HCT116 (cell line): ENCODE results near the gene EMSY. TPM values are rescaled to one million over a fixed set of nuclear protein-coding genes. Genes with fewer than 3 reads are reported as not detected.

Experiments
- ATAC-seq: fragments of 200-7000 bp; cut with Tn5 transposase; 2 replicates; pipeline ENCODE4 v1.9.1; 2020; ENCODE audit warnings: mild to moderate bottlenecking, moderate library complexity
- BruUV-seq: library from RNA; stranded (reverse); fragments of 400-500 nt; replicated peaks from 2 replicates; lab custom pipeline; 2021; lab: Mats Ljungman, UMichigan
- CTCF ChIA-PET: fragments of 300-600 bp; sonication (Branson Sonifier 250); formaldehyde crosslinking; loops from one replicate; lab custom pipeline; 2021; ENCODE audit warnings: antibody characterized with exemption; lab: Charles Lee
- POLR2A ChIA-PET: fragments of 300-600, 350-600 bp; sonication (Branson Sonifier 250); formaldehyde crosslinking; loops from one replicate; lab custom pipeline; 2021; ENCODE audit warnings: antibody characterized with exemption; lab: Charles Lee
- RAD21 ChIA-PET, 2 experiments: fragments of 300-600 bp; sonication (Branson Sonifier 250); formaldehyde crosslinking; loops; one replicate each; lab custom pipeline; 2023; ENCODE audit warnings: low total read pairs in 2 of 2; ENCODE audit not compliant: uncharacterized antibody in 2 of 2, unreplicated experiment in 2 of 2, low non-redundant PET in 1 of 2; lab: Charles Lee
- DNase-seq: peaks from one replicate; pipeline ENCODE4 v3.0.0-alpha.2; 2010; ENCODE audit warnings: low read depth, low spot score
- H2AFZ ChIP-seq: fragments of 200-600 bp; shearing (Covaris generic), sonication (generic); 2 replicates; pipeline ENCODE4 v1.6.1; 2017; ENCODE audit warnings: low read depth, mixed run types, mixed read lengths, antibody characterized with exemption, low read length; ENCODE audit not compliant: poor library complexity, severe bottlenecking
- H3K27ac ChIP-seq: 2 replicates; pipeline ENCODE4 v1.5.1; 2012; ENCODE audit warnings: low read depth, low read length
- H3K27me3 ChIP-seq: fragments of 200-600 bp; sonication (generic); 2 replicates; pipeline ENCODE4 v1.6.1; 2016; ENCODE audit warnings: mixed run types, low read length, mixed read lengths; ENCODE audit not compliant: insufficient read depth
- H3K36me3 ChIP-seq, 2 experiments: fragments of 200-500 bp in 1 of 2; fragments of 200-600 bp in 1 of 2; sonication (Bioruptor generic) in 1 of 2; sonication (generic) in 1 of 2; 2 replicates each; pipeline versions ENCODE4 v1.5.1 to v1.6.1; 2014 to 2016; ENCODE audit warnings: low read length in 2 of 2, inconsistent platforms in 1 of 2, mixed read lengths in 1 of 2, mixed run types in 1 of 2; ENCODE audit not compliant: insufficient read depth in 2 of 2, control insufficient read depth in 1 of 2
- H3K4me1 ChIP-seq, 2 experiments: fragments of 200-600 bp in 1 of 2; sonication (generic) in 1 of 2; 2 replicates each; pipeline versions ENCODE4 v1.5.1 to v1.6.1; 2012 to 2017; ENCODE audit warnings: low read length in 2 of 2, inconsistent platforms in 1 of 2, mild to moderate bottlenecking in 1 of 2, mixed read lengths in 1 of 2, mixed run types in 1 of 2, moderate library complexity in 1 of 2; ENCODE audit not compliant: insufficient read depth in 2 of 2, control insufficient read depth in 1 of 2
- H3K4me2 ChIP-seq: fragments of 200-600 bp; sonication (generic); 2 replicates; pipeline ENCODE4 v1.6.1; 2017; ENCODE audit warnings: mixed run types, low read length, mixed read lengths
- H3K4me3 ChIP-seq, 2 experiments: fragments of 200-600 bp in 1 of 2; sonication (generic) in 1 of 2; replicated peaks in 1 of 2; 2 replicates each; pipeline ENCODE4 v1.5.1; 2011 to 2016; ENCODE audit warnings: low read length in 2 of 2, control low read depth in 1 of 2, low read depth in 1 of 2, mild to moderate bottlenecking in 1 of 2, mixed read lengths in 1 of 2, mixed run types in 1 of 2
- H3K79me2 ChIP-seq: fragments of 200-600 bp; sonication (generic); 2 replicates; pipeline ENCODE4 v1.6.1; 2017; ENCODE audit warnings: mild to moderate bottlenecking, mixed run types, low read length, moderate library complexity, mixed read lengths; ENCODE audit not compliant: insufficient read depth
- H3K9ac ChIP-seq: fragments of 200-600 bp; sonication (generic); 2 replicates; pipeline ENCODE4 v1.6.1; 2016; ENCODE audit warnings: low read length, mixed read lengths
- H3K9me2 ChIP-seq: fragments of 200-600 bp; sonication (generic), shearing (Covaris generic); 2 replicates; pipeline ENCODE4 v1.6.1; 2017; ENCODE audit warnings: mixed run types, mild to moderate bottlenecking, moderate library complexity; ENCODE audit not compliant: insufficient read depth
- H3K9me3 ChIP-seq, 2 experiments: fragments of 200-500 bp in 1 of 2; fragments of 200-600 bp in 1 of 2; sonication (Bioruptor generic) in 1 of 2; sonication (generic) in 1 of 2; 2 replicates each; pipeline ENCODE4 v1.6.1; 2014 to 2017; ENCODE audit warnings: low read length in 2 of 2, mixed read lengths in 2 of 2, inconsistent platforms in 1 of 2, low read depth in 1 of 2, mild to moderate bottlenecking in 1 of 2, mixed run types in 1 of 2, moderate library complexity in 1 of 2; ENCODE audit not compliant: control insufficient read depth in 1 of 2, insufficient read depth in 1 of 2
- H4K20me1 ChIP-seq: fragments of 200-600 bp; sonication (generic), shearing (Covaris generic); 2 replicates; pipeline ENCODE4 v1.6.1; 2017; ENCODE audit warnings: mixed run types, mild to moderate bottlenecking, moderate library complexity; ENCODE audit not compliant: insufficient read depth
- CBX3 ChIP-seq: IDR thresholded peaks from 2 replicates; pipeline ENCODE4 v1.6.1; 2012; ENCODE audit warnings: low read depth
- EGR1 ChIP-seq: IDR thresholded peaks from 2 replicates; pipeline ENCODE4 v1.6.1; 2012; ENCODE audit warnings: low read depth
- ELF1 ChIP-seq: IDR thresholded peaks from 2 replicates; pipeline ENCODE4 v1.6.1; 2012; ENCODE audit warnings: low read depth, borderline replicate concordance
- JUND ChIP-seq: IDR thresholded peaks from 2 replicates; pipeline ENCODE4 v1.6.1; 2012
- MAX ChIP-seq: IDR thresholded peaks from 2 replicates; pipeline ENCODE4 v1.6.1; 2012
- POLR2A ChIP-seq: IDR thresholded peaks from 2 replicates; pipeline ENCODE4 v1.7.0; 2011; ENCODE audit warnings: borderline replicate concordance; ENCODE audit not compliant: insufficient read depth, insufficient read length; ENCODE audit errors: extremely low read depth
- POLR2AphosphoS5 ChIP-seq: IDR thresholded peaks from 2 replicates; pipeline ENCODE4 v1.6.1; 2011; ENCODE audit warnings: mild to moderate bottlenecking, low read depth, low read length, moderate library complexity
- RAD21 ChIP-seq: IDR thresholded peaks from 2 replicates; pipeline ENCODE4 v1.6.1; 2012; ENCODE audit warnings: low read depth, mild to moderate bottlenecking
- SIN3A ChIP-seq: IDR thresholded peaks from 2 replicates; pipeline ENCODE4 v1.6.1; 2012; ENCODE audit warnings: low read depth
- ZBTB33 ChIP-seq: IDR thresholded peaks from 2 replicates; pipeline ENCODE4 v1.6.1; 2011; ENCODE audit warnings: mild to moderate bottlenecking, low read length, moderate library complexity; ENCODE audit not compliant: insufficient replicate concordance; ENCODE audit errors: extremely low read depth
- intact Hi-C: fragments of 100-400 bp; cut with micrococcal nuclease; formaldehyde crosslinking; loops from 2 replicates; pipeline ENCODE4 v1.10.0; 2022
- total RNA-seq: library from RNA; stranded (reverse); gene quantifications from one replicate; pipeline ENCODE4 v1.2.1, GENCODE V29; 2021; ENCODE audit not compliant: unreplicated experiment
- TF ChIP-seq, protein P1 (sequence below), 3 experiments: fragments of 200-600 bp in 1 of 3; sonication (generic) in 1 of 3; IDR thresholded peaks in 2 of 3; conservative IDR thresholded peaks in 1 of 3; 2 replicates each; pipeline ENCODE4 v1.5.1; 2012 to 2017; ENCODE audit warnings: low read depth in 2 of 3, low read length in 2 of 3, antibody characterized with exemption in 1 of 3, borderline replicate concordance in 1 of 3, control low read depth in 1 of 3, mild to moderate bottlenecking in 1 of 3, mixed read lengths in 1 of 3, mixed run types in 1 of 3, moderate library complexity in 1 of 3; ENCODE audit not compliant: insufficient read depth in 1 of 3
- TF ChIP-seq, protein P2 (sequence below): IDR thresholded peaks from 2 replicates; pipeline ENCODE4 v1.6.1; 2012; ENCODE audit warnings: low read depth

The EMSY gene
- total RNA-seq, 1 experiment from 2014 or later, result 22.7 TPM

DNA sequence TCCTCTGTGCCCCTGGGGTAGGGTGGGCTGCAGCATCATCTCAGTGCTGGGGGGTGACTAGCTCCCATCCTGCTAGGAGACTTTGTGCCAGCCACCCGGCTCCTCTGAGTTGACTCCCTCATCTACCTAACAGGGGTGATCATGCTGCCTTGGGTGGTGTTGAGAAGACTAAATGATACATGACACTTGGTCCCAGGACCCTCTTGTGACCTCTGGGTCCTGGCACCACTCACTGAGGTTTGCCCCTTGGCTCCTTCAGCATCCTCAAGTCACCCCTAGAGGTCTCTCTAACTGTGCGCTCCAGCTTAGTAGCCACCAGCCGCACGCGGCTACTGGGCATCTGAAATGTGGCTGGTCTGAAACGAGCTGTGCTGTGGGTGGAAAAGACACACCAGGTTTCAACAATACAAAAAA, 153.6 kb downstream of the EMSY start:
- no peaks in the 10 kb centered on the region for H3K9me2 ChIP-seq
- no peaks in the 10 kb centered on the region for H3K9me3 ChIP-seq
- H3K27ac ChIP-seq, result no peak overlapping the region
- RAD21 ChIA-PET, result interaction anchor here in 1 of 2 experiments (1.3 kb wide), 1 partner anchor 82 kb away, joined by 4 read pairs; no protein-coding TSS in a partner anchor
- H2AFZ ChIP-seq, result no peak overlapping the region
- POLR2A ChIA-PET, result interaction anchor here (1.0 to 1.8 kb wide), 2 partner anchors 10 to 82 kb away, joined by 3 to 5 read pairs; no protein-coding TSS in a partner anchor
- BruUV-seq, result no TSS peak
- TF ChIP-seq POLR2AphosphoS5 (no peak), MAX (peak; percentile 50), CBX3 (no peak), EGR1 (no peak), SIN3A (no peak), ELF1 (no peak), ZBTB33 (peak; percentile 21), RAD21 (peak; percentile 75), JUND (no peak), POLR2A (no peak)
- TF ChIP-seq, protein P1, sequence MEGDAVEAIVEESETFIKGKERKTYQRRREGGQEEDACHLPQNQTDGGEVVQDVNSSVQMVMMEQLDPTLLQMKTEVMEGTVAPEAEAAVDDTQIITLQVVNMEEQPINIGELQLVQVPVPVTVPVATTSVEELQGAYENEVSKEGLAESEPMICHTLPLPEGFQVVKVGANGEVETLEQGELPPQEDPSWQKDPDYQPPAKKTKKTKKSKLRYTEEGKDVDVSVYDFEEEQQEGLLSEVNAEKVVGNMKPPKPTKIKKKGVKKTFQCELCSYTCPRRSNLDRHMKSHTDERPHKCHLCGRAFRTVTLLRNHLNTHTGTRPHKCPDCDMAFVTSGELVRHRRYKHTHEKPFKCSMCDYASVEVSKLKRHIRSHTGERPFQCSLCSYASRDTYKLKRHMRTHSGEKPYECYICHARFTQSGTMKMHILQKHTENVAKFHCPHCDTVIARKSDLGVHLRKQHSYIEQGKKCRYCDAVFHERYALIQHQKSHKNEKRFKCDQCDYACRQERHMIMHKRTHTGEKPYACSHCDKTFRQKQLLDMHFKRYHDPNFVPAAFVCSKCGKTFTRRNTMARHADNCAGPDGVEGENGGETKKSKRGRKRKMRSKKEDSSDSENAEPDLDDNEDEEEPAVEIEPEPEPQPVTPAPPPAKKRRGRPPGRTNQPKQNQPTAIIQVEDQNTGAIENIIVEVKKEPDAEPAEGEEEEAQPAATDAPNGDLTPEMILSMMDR (IDR thresholded peaks at IDR 0.05 in 2 of 3, conservative IDR thresholded peaks at IDR 0.05 in 1 of 3; ENCODE audit: borderline replicate concordance in 1 of 3, insufficient read depth in 1 of 3, low read depth in 2 of 3, low read length in 2 of 3), result peak; percentile 45 to 63 (median 49); a peak in 5 of 6 replicates
- TF ChIP-seq, protein P2, sequence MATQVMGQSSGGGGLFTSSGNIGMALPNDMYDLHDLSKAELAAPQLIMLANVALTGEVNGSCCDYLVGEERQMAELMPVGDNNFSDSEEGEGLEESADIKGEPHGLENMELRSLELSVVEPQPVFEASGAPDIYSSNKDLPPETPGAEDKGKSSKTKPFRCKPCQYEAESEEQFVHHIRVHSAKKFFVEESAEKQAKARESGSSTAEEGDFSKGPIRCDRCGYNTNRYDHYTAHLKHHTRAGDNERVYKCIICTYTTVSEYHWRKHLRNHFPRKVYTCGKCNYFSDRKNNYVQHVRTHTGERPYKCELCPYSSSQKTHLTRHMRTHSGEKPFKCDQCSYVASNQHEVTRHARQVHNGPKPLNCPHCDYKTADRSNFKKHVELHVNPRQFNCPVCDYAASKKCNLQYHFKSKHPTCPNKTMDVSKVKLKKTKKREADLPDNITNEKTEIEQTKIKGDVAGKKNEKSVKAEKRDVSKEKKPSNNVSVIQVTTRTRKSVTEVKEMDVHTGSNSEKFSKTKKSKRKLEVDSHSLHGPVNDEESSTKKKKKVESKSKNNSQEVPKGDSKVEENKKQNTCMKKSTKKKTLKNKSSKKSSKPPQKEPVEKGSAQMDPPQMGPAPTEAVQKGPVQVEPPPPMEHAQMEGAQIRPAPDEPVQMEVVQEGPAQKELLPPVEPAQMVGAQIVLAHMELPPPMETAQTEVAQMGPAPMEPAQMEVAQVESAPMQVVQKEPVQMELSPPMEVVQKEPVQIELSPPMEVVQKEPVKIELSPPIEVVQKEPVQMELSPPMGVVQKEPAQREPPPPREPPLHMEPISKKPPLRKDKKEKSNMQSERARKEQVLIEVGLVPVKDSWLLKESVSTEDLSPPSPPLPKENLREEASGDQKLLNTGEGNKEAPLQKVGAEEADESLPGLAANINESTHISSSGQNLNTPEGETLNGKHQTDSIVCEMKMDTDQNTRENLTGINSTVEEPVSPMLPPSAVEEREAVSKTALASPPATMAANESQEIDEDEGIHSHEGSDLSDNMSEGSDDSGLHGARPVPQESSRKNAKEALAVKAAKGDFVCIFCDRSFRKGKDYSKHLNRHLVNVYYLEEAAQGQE, result no peak
- DNase-seq (peak; percentile 7), ATAC-seq (peak; percentile 90)
- H3K9ac ChIP-seq, result no peak overlapping the region
- CTCF ChIA-PET, result interaction anchor here (0.7 to 1.3 kb wide), 9 partner anchors 14 to 391 kb away, joined by 3 to 7 read pairs (median 4); no protein-coding TSS in a partner anchor
- no peak overlapping the region for H3K4me3 ChIP-seq
- no peaks in the 10 kb centered on the region for H3K36me3 ChIP-seq
- no peaks in the 10 kb centered on the region for H4K20me1 ChIP-seq
- no peaks in the 10 kb centered on the region for H3K79me2 ChIP-seq
- intact Hi-C loops, result loop anchor here (5.0 kb wide), 1 partner anchor 84 kb away; no protein-coding TSS in a partner anchor
- H3K4me1 ChIP-seq, result no peaks in the 10 kb centered on the region
- H3K4me2 ChIP-seq, result no peak overlapping the region
- H3K27me3 ChIP-seq, result no peaks in the 10 kb centered on the region
